Measurements from ENCODE around the gene NPB.

DNA sequence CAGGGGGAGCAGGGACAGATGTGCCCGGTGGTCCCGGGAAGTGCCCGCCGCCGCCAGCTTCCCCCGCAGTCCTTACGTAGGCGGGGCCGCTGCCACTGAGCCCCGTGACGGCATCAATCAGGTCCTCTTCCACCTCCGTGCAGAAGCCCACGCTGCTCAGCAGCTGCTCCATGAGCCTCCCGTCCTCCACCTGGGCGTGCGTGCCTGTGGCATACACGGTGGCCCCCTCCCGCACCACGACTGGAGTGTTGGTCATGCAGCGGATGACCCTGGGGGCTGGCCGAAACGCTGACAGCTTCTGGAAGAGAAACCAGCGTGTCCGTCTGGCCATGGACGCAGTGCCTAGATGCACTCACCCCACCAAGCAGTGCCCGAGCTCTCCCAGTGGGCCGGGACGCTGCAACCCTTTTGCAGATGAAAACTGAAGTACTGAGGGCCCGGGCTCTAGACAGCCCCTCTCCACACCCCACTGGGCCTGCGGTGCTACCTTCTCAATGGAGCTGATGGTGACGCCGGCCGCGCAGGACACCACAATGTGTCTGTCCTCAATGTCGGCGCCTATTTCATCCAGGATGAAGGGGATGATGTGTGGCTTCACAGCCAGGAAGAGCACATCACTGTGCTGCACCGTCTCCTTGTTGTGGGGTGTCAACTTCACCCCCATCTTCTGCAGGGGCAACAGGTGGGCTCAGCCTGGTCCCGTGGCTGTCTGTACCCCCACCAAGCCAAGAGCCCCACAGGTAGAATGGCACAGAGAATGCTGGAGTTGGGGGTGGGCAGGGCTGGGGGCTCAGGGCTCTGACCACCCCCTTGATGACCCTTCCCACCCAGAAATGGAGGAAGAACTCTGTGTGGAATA, 33.0 kb downstream of the NPB start:
- TF ChIP-seq SP1 (IDR thresholded peaks at IDR 0.05) (no peak), ARNT (IDR thresholded peaks at IDR 0.05) (no peak), FOXM1 (IDR thresholded peaks at IDR 0.05; ENCODE audit: borderline replicate concordance) (no peak), PKNOX1 (IDR thresholded peaks at IDR 0.05) (no peak), HDGF (IDR thresholded peaks at IDR 0.05; ENCODE audit: borderline replicate concordance) (no peak), BHLHE40 (IDR thresholded peaks at IDR 0.05; ENCODE audit: borderline replicate concordance) (no peak), FOXA1 (IDR thresholded peaks at IDR 0.05) (no peak), SUZ12 (IDR thresholded peaks at IDR 0.05) (no peak), TARDBP (IDR thresholded peaks at IDR 0.05) (no peak), ELF4 (IDR thresholded peaks at IDR 0.05) (no peak), NFRKB (IDR thresholded peaks at IDR 0.05) (no peak), FOXK2 (IDR thresholded peaks at IDR 0.05) (no peak)
